GM21717 (cell line): ENCODE results near the gene BBC3.
A peak's percentile ranks its signal among the peaks of the same experiment; 100 is the strongest.

Source experiments
- ATAC-seq: cut with Tn5 transposase; IDR thresholded peaks from one replicate; pipeline ENCODE4 v1.9.1; 2021; ENCODE audit warnings: mild to moderate bottlenecking, moderate library complexity; ENCODE audit not compliant: unreplicated experiment

The BBC3 gene

DNA sequence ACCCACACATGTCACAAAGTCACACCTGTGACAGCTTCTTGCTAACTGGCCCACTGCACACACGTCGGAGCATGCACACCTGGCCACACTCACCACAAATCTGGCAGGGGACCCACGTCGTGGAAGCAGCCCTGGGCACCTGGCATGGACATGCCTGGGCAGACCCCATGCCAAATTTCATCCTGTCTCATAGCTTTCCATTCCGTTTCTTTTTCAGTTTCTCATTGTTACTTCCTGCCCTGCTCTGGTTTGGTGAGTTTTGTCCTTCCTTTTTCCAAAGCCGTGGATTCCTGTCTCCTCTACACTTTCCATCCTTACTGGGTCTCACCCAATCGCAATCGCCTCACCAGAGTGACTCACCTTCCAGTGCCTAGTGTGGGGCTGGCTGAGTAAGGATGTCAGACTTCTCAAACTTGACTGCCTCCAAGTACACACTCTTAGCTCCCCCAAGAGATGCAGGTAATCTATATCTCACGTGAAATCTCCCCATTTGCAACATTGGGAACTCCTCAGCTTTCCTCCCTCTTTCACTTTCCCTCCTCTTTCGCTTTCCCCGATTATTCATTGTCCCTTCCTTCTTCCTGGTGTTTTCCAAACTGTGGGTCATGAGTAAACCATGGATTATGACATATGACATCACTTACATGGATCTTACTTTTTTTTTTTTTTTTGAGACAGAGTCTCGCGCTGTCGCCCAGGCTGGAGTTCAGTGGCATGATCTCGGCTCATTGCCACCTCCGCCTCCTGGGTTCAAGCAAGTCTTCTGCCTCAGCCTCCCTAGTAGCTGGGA is 1.6 kb upstream of the BBC3 start:
- ATAC-seq = no peak

DNA sequence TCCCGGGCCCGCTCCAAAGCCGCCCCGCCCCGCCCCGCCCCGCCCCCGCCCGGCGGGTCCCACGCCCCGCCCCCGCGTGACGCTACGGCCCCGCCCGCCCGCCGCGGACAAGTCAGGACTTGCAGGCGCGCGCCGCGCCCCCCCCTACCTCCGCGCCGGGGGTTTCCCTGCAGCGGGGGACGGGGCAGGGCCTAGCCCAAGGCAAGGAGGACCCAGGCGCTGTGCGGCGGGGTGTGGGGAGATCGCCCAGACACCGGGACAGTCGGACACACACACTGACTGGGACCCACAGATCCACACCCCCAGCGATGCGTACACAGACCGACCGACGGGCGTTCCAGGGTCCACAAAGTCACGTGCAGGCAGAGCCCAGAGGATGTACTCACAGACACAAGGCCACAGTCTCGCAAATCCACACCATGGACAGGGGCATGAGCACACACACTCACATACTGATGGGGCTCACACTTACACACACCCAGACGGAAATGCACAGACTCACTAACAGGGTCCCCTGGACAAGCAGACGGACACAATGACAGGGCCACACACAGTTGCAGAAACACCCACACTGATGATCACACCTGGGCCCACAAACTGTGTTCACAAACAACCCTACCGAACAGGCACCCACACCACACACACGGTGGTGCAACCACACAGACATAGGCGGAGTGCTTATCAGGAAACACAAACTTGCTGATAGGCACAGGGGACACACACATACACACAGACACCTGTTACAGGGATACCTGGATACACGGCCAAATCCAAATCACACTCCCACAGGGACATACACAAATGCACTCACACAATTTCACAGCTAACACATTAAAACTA is 436 bp upstream of the BBC3 start:
- ATAC-seq = peak; percentile 25

DNA sequence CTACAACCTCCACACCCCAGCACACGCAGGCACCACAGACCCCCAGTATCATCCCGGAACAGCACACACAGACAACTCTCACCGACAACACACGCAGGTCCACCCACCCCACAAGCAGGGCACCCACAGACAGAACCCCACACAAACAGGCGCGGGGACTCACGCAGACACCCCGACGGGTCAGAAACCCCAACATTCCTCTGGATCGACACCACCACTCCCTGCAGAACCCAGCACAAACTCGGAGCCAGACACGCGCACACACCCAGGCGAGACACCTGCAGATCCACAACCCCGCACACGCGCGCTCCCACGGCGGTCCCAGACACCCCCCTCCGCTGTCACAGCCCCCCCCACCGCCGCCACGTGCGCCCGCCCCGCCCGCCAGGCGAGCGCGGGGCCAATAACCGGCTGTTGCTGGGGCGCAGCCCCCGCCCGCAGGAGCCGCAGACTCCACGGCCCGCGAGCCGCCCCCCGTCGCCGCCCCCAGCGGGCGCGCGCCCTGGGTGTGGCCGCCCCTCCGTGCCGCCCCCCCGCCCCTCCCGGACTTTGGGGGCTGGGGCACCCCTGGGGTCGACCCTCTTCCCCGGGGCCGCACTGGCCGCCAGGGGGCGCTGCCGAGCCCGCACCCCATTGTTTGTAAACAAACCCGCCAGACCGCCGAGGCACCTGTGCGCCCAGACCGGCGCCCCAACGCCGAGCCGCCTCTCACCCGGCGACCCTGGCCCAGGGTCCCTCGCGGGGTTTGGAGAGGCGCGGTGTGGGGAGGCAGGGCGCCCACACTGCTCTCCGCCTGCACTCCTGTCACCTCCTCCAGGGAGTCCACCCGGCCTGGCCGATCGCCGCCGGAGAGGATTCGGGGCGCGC is 712 bp downstream of the BBC3 start:
- no peak for ATAC-seq

DNA sequence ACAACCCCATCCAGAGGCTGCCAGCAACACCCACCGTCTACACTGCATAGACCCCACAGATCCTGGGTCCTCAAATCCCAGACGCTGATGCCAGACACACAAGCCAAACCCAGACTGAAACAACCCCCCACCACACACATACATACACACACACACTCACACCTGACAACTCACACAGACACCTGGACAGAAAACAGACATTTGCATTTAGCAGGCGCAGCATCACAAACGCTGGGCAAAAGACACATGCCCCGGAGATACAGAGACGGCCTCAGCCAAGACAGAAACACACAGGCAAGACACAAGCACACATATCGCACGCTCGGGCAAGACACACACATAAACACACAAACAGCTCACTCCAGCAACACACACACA is 1.3 kb downstream of the BBC3 start:
- ATAC-seq = no peak

DNA sequence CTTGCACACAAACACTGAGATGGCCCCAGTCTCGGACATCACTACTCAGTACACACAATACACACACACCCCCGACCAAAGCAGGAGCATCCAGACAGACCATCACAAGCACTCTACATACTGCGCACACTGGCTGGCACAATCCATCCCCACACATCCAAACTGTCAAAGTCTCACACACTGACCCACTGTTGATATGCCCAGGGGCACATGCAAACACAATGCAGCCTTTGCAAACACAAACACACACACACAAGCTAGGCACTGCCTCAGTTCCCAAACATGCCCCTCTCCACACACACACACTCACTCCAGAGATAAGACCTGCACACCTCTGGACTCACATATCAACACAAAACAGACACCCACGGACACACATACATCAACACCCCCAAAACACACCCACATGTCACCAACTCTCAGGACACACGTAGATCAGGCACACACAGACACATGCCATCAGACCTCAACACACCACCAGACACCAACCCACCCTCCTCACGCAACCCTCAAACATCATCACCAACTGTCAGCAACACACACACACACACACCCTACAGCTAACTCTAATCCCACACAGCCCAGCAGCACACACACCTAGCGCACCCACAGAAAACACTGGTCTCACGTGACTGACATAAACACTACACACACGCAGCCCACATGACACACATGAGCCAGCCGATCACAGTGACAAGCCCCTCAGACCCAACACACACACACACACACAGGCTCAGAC is 1.9 kb downstream of the BBC3 start:
- no peak for ATAC-seq

DNA sequence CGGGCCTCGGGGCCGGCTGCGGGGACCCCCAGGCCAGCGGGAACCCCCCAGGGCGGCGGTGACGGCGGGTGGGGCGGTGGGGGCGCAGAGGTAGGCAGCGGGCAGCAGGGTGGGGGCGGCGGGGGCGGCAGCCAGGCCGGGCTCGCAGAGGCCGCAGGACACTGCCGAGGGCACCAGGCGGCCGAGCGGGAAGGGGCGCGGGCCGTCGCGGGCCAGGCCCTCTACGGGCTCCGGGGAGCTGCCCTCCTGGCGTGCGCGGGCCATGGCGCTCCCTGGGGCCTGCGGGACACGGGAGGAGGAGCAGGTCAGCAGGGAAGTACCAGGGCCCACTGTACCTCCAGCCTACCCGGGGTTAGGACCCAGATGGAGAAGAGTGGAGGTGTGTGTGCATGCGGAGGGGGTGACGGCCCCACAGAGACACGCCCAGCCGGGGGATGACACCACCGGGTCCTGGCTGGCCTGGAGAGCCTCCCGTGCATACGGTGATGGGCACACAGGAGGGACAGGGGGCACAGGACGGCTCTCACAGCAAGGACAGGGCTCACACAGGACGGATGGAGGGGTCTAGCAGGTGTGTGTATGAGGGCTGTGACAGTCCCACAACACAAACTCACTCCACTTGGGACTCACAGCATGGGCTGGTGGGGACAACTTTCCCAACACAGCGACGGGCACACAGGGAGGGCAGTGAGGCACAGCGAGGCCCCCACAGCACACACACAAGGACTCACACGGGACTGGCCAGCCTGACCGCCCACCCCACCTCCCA is 2.6 kb downstream of the BBC3 start:
- no peak for ATAC-seq

DNA sequence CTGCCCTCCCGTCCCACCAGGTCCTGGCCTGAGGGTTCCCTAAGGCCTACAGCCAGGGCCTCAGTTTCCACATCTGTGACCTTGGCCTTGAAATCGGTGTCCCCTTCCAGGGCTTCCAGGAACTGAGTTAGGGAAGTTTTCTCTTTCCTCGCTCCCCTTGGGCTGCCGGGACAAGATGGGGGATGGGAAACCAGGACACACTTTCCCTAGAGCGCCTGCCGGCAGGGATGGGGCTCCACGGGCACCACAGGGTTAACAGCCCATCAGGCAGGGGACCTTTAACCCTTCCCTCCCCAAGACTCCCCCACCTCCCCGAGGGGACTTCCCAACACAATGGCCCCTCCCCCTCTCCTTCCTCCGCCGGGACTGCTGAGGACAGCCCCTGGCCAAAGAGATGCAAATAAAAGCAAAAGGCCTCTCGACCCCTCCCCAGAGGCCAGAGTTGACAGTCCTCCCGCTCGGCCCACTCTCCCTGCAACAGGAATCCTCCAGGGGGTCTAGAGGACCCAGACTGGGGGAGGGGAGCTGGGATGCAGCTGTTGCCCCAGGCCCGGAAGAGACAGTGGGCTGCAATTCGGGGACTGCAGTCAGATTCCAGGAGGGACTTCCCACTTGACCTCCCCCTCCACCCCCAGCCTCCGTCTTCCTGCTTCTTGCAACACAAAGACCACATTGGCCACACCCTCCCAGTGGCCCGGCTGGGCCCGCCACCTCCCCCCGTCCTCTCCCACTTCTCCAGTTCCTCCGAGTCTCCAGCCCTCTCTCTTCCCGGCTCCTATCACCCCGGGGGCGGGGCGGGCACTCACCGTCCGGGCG is 3.4 kb downstream of the BBC3 start:
- ATAC-seq = no peak

DNA sequence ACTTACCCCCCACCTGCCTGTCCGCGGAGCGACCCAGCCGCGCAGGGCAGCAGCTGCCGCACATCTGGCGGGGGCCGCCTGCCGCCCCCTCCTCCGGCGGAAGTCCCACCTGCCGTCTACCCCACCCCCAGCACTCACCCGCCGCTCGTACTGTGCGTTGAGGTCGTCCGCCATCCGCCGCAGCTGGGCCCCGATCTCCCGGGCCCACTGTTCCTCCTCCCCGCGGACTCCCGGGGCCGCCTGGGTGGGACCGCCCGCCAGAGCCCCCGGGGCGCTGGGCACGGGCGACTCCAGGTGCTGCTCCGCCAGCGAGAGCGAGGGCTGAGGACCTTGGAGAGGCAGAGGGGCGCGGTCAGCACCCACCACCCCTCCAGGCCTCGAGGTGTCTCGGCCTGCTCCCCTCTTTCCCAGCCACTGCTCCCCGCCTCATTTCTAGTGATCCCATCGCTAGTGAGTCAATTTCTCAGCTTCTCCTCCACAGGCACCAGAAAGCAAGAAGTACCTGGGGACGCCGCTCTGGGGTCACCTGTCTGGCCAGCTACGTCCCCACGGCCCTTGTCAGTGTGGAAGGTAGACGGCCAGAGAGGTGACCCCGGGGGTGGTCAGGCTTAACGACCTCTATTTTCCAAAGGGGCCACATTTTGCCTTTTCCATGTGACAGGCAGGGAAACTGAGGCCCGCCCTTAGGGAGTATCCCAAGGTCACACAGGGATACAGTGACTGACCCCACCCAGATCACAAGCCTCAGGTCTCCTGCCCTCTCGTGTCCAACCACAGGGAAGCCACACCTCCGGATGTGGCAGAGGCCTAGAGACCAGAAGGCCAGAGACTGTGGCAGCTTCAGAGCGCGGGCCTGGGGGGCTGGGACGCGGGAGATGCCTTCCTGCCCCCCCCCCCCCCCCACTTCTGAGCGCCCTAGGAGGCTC is 4.3 kb downstream of the BBC3 start:
- peak; percentile 23 for ATAC-seq

DNA sequence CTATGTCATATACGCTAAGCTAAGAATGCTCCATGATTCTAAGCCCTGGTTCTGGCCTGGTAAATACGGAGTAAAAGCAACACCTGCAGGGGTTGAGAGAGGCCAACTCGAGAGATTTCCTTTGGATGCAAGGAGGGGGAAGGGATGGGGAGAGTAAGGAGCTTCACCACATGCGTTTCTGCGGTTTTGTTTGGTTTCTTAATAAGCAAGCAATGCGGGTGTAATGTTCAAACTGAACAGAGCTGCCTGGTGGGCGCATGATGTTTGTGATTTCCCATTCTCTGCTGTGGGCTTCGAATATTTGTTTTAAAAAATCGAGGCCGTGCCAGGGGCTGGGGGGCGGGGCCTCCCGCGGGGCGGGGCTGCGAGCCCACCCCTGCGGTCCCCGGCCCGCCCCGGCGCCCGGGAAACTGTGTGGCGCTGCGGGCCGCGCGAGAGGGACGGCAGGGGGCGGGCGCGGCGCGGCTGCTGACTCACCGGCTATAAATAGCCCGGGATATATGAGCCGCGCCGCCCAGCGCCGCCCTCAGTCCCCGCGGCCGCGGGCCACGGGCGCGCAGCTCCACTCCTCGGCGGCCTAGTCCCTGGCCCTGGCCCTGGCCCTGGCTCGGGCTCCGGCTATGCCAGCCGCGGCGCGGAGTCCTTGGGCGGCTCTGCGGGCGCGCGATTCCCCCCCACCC is 5.1 kb downstream of the BBC3 start:
- ATAC-seq = no peak

DNA sequence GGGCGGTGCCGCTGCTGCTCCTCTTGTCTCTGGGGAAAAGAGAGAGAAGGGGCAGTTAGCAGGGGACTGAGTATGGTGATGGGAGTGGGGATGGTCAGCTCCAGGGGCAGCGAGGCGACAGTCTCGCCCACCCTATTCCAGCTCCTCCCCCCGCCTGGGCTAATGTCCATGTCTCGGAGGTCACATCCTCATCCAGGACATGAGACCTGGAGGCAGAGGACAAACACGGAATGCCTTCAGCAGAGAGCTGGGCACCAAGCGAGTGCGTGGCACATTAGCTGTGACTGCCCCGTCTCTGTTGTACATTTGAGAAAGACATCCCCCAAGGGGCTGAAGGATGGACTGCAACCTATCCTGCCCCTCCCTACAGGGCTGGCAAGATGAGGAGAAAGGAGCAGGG is 9.1 kb downstream of the BBC3 start:
- ATAC-seq = no peak

DNA sequence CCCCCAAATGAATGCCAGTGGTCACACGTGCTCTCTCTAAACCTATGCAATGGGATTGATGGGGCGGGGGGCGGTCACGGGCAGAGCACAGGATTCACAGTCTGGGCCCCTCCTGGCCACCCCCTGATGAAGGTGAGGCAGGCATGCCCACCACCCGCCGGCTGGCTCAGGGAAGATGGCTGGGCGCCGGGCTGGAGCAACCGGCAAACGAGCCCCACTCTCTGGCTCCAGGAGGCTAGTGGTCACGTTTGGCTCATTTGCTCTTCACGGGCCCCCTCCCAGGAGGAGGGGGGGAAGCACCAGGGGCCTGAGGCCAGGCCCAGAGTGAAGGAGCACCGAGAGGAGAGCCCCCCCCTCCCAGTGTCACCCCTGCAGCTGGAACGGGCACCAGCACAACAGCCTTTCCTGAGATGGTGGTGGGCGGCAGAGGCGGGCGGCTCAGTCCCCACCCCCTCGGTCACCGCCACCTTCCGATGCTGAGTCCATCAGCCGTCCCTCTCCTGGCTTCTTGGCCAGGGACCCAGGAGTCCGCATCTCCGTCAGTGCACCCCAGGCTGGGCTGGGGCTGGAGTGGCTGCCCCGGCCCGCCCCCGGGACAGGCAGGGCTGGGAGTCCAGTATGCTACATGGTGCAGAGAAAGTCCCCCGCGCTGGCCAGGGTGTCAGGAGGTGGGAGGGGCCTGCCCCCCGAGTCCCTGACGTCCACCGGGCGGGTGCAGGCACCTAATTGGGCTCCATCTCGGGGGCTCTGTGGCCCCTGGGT is 9.7 kb downstream of the BBC3 start:
- ATAC-seq = no peak

DNA sequence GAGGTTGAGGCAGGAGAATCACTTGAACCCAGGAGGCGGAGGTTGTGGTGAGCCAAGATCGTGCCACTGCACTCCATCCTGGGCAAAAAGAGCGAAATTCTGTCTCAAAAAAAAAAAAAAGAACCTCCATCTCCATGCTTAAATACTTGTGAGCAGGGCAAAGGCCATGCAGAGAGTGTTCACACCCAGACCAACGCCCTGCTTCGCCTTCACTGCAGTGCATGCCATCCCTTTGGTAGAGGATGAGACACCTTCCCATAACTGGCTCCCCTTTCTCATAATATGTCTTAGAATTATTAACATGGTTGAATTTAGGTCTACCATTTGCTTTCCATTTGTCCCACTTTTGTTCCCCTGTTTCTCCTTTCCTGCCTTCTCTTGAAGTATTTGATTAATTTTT is 15.4 kb downstream of the BBC3 start:
- ATAC-seq = no peak

DNA sequence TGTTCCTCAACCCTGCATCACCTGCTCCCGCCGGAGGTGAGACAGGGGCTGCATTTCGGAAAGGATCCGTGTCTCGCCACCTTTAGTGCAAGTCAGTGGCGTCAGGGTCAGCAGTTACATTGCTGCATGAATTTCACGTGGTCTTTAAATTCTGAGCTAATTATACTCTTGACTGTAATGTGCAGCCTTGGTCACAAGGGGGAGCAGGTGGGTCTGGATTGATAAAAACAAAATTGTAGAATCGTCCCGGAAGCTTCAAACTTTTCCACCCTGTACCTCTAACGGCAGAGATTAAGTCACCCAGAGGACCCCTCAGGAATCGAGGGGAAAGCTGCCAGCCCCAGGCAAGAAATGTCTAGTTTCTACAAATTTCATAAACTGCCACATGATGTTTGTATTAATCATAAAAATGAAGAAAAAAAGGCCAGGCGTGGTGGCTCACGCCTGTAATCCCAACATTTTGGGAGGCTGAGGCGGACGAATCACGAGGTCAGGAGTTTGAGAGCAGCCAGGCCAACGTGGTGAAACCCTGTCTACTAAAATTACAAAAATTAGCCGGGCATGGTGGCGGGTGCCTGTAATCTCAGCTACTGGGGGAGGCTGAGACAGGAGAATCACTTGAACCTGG is 20.2 kb downstream of the BBC3 start:
- ATAC-seq = no peak

DNA sequence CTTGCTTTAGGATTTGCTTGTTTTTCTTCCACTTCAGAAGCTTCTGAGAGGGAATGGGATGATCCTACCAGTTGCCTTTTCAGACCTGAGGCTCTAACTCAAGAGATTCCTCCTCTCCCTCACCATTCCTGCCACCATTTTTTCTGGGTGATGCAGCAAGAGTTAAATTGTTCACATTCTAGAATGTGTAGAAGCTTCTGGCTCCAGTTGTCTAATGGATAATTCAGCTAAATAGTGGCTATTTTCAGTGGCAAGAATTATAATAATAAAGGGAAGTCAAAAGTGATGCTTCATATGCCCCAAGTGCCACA is 20.9 kb downstream of the BBC3 start:
- no peak for ATAC-seq

DNA sequence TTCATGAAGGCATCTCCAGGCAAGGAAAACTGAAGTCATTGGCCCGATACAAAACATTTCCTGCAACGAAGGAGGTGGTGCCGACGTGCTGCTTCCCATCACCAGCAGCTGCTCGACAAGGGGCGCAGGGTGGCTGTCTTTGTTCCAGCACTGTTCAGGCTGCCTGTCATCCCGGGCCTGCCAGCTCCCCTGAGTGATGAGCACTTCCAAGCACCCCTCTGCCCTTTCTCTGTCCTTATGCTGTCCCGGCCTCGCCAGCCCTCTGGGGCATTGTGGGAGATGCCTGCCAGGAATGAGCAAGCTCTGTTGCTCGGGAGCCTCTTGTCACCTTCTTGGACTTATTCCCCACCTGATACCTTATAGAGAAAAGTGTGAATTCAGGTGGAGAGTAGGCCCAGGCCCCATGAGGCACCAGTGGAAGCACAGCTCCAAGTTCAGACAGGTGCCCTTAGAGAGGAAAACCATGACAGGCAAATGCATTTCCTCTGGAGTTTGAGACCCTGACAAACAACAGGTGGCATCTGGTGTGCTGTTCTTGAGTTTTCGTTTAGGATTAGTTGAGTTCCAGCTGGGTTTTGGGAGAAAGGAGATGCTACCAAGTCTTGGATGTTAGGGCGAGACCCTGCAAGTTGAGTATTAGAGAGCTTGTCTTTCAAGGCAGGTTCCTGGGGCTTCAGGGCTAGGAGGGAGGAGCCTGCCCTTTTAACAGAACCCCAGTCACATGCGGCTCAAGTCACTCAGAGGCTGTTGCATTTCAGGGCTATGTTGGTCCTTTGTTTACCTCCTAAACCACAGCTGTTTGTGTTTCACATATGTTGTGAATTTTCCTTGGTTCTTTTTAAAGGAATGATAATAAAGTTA is 21.4 kb downstream of the BBC3 start:
- ATAC-seq = no peak

DNA sequence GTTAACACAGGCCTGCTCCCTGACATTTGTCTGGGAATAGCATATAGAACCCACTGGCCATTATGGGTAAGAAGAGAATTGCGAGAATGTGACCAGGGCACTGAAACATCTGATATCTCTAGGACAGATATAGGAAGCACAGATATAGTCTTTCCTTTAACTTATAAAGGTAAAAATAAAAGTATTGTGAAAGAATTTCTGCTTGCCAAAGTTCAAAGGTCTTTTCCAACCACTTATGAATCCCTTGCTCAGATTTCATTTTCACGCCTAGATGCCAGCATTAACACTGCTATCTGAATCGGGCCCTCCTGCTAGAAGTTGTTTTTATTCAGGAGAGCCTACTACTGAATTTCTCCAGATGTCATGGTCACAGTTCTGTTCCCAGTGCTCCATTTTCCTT is 27.7 kb downstream of the BBC3 start:
- ATAC-seq = no peak
